Keratinocyte (primary cell): ENCODE measurements around the gene DLK2. TPM values are rescaled to one million over a fixed set of nuclear protein-coding genes. Genes with fewer than 3 reads are reported as not detected.

ENCODE experiments used
- DNase-seq: peaks from one replicate; pipeline ENCODE4 v3.0.0-alpha.2; 2011; ENCODE audit warnings: low read depth, missing footprints, low spot score
- FAIRE-seq: peaks from 2 replicates; lab custom pipeline; 2011; peaks lifted over from hg19 to GRCh38; lab: Jason Lieb, UNC
- H2AFZ ChIP-seq: 2 replicates; pipeline ENCODE4 v1.6.0; 2012; ENCODE audit warnings: low read length, control low read depth, inconsistent platforms; ENCODE audit not compliant: control insufficient read depth
- H3K27ac ChIP-seq: 2 replicates; pipeline ENCODE4 v1.5.1; 2011; ENCODE audit warnings: low read length; ENCODE audit not compliant: control insufficient read depth, insufficient read depth
- H3K27me3 ChIP-seq: 3 replicates; pipeline ENCODE4 v1.6.0; 2011; ENCODE audit warnings: low read length; ENCODE audit not compliant: control insufficient read depth, insufficient read depth; ENCODE audit errors: extremely low read depth
- H3K36me3 ChIP-seq, 2 experiments: 2 replicates in 1 of 2; 3 replicates in 1 of 2; pipeline ENCODE4 v1.5.1; 2011; ENCODE audit warnings: low read length in 2 of 2, mild to moderate bottlenecking in 1 of 2; ENCODE audit not compliant: control insufficient read depth in 2 of 2, insufficient read depth in 2 of 2; ENCODE audit errors: extremely low read depth in 1 of 2
- H3K4me1 ChIP-seq: 3 replicates; pipeline ENCODE4 v1.5.1; 2011; ENCODE audit warnings: low read length; ENCODE audit not compliant: control insufficient read depth, insufficient read depth; ENCODE audit errors: extremely low read depth
- H3K4me2 ChIP-seq: 3 replicates; pipeline ENCODE4 v1.6.0; 2011; ENCODE audit warnings: low read depth, low read length; ENCODE audit not compliant: control insufficient read depth, insufficient read depth; ENCODE audit errors: extremely low read depth
- H3K4me3 ChIP-seq, 3 experiments: fragments of 200-600 bp in 1 of 3; sonication (generic) in 1 of 3; 2 replicates in 2 of 3; 3 replicates in 1 of 3; pipeline ENCODE4 v1.5.1; 2011 to 2016; ENCODE audit warnings: low read length in 3 of 3, mild to moderate bottlenecking in 3 of 3, control low read depth in 2 of 3, inconsistent platforms in 1 of 3, low read depth in 1 of 3, mixed read lengths in 1 of 3, mixed run types in 1 of 3, moderate library complexity in 1 of 3; ENCODE audit not compliant: control insufficient read depth in 2 of 3, insufficient read depth in 2 of 3; ENCODE audit errors: extremely low read depth in 1 of 3
- H3K79me2 ChIP-seq: 2 replicates; pipeline ENCODE4 v1.6.0; 2012; ENCODE audit warnings: low read length; ENCODE audit not compliant: control insufficient read depth, insufficient read depth
- H3K9ac ChIP-seq: 3 replicates; pipeline ENCODE4 v1.6.0; 2011; ENCODE audit warnings: low read length; ENCODE audit not compliant: control insufficient read depth, insufficient read depth; ENCODE audit errors: extremely low read depth
- H3K9me1 ChIP-seq: 3 replicates; pipeline ENCODE4 v1.6.0; 2011; ENCODE audit warnings: low read length; ENCODE audit not compliant: control insufficient read depth, insufficient read depth; ENCODE audit errors: extremely low read depth
- H3K9me3 ChIP-seq: 2 replicates; pipeline ENCODE4 v1.5.1; 2012; ENCODE audit warnings: low read depth, low read length; ENCODE audit not compliant: control insufficient read depth
- H4K20me1 ChIP-seq: 3 replicates; pipeline ENCODE4 v1.6.0; 2011; ENCODE audit warnings: low read length; ENCODE audit not compliant: control insufficient read depth, insufficient read depth; ENCODE audit errors: extremely low read depth
- EZH2 ChIP-seq: IDR thresholded peaks from one replicate; pipeline ENCODE4 v1.6.1; 2012; ENCODE audit warnings: inconsistent platforms, mild to moderate bottlenecking, low read length, moderate library complexity
- dilution Hi-C: fragments of 300-500 bp; cut with MboI; formaldehyde crosslinking; loops from one replicate; pipeline ENCODE4 v1.7.0; 2020; ENCODE audit warnings: low sequenced_read_pairs; ENCODE audit not compliant: extremely low pct_ligation_motif_present
- polyA plus RNA-seq, 5 experiments: library from polyadenylated mRNA; depleted of rRNA in 3 of 5; stranded (reverse) in 3 of 5; stranded (forward) in 1 of 5; unstranded in 1 of 5; fragments of >200 nt; gene quantifications; 1 replicate in 1 of 5; 2 replicates in 3 of 5; 3 replicates in 1 of 5; pipeline versions ENCODE4 v1.2.1 to v1.2.3, GENCODE V29; 2011 to 2012; ENCODE audit warnings: missing spikeins in 2 of 5, low read depth in 1 of 5, low replicate concordance in 1 of 5
- TF ChIP-seq, protein P1 (sequence below), 3 experiments: IDR thresholded peaks in 1 of 3; conservative IDR thresholded peaks in 1 of 3; optimal IDR thresholded peaks in 1 of 3; 2 replicates in 2 of 3; 3 replicates in 1 of 3; pipeline versions ENCODE3 to v1.5.1; 2011; ENCODE audit warnings: low read length in 3 of 3, mild to moderate bottlenecking in 3 of 3, moderate library complexity in 2 of 3, control low read depth in 1 of 3, inconsistent platforms in 1 of 3; ENCODE audit not compliant: insufficient read depth in 2 of 3; ENCODE audit errors: extremely low read depth in 1 of 3

DLK2 gene
- polyA plus RNA-seq, 1 donor (not counting 4 experiments of a cell fraction or from before 2014, with no cell fraction given): 19.8 TPM

- peaks cover 33% of the 10 kb centered on the region for H3K4me1 ChIP-seq
- no peak for TF ChIP-seq EZH2
- TF ChIP-seq, protein P1, sequence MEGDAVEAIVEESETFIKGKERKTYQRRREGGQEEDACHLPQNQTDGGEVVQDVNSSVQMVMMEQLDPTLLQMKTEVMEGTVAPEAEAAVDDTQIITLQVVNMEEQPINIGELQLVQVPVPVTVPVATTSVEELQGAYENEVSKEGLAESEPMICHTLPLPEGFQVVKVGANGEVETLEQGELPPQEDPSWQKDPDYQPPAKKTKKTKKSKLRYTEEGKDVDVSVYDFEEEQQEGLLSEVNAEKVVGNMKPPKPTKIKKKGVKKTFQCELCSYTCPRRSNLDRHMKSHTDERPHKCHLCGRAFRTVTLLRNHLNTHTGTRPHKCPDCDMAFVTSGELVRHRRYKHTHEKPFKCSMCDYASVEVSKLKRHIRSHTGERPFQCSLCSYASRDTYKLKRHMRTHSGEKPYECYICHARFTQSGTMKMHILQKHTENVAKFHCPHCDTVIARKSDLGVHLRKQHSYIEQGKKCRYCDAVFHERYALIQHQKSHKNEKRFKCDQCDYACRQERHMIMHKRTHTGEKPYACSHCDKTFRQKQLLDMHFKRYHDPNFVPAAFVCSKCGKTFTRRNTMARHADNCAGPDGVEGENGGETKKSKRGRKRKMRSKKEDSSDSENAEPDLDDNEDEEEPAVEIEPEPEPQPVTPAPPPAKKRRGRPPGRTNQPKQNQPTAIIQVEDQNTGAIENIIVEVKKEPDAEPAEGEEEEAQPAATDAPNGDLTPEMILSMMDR (optimal IDR thresholded peaks at IDR 0.05 in 1 of 3, IDR thresholded peaks at IDR 0.05 in 1 of 3, conservative IDR thresholded peaks at IDR 0.05 in 1 of 3; ENCODE audit: extremely low read depth in 1 of 3, insufficient read depth in 2 of 3, low read length in 3 of 3): no peak
- H3K27me3 ChIP-seq: no peaks in the 10 kb centered on the region
- no peak overlapping the region for H3K4me3 ChIP-seq
- FAIRE-seq (peak; percentile 26), DNase-seq (no peak)
- H3K4me2 ChIP-seq: peak overlapping the region; percentile 9
- no peaks in the 10 kb centered on the region for H3K9me3 ChIP-seq
- H3K27ac ChIP-seq: no peak overlapping the region
- H2AFZ ChIP-seq: no peak overlapping the region
- H3K9me1 ChIP-seq: peaks cover 2% of the 10 kb centered on the region
- dilution Hi-C loops: no loop called here
- H3K9ac ChIP-seq: no peak overlapping the region
- peaks cover 35% of the 10 kb centered on the region for H3K79me2 ChIP-seq
- peaks cover 0 to 17% of the 10 kb centered on the region in 2 experiments for H3K36me3 ChIP-seq
- H4K20me1 ChIP-seq: no peaks in the 10 kb centered on the region
Measured at GRCh38 chr6:43488667-43489276, 33.4 kb upstream of the DLK2 start.

- FAIRE-seq: peak; percentile 89
- peaks cover 55% of the 10 kb centered on the region for H3K79me2 ChIP-seq
Measured at GRCh38 chr6:43481591-43482236, 26.4 kb upstream of the DLK2 start.

More at GRCh38 chr6:43481591-43482236, 26.4 kb upstream of the DLK2 start:
- no peaks in the 10 kb centered on the region for H4K20me1 ChIP-seq
- TF ChIP-seq, protein P1 (optimal IDR thresholded peaks at IDR 0.05 in 1 of 3, IDR thresholded peaks at IDR 0.05 in 1 of 3, conservative IDR thresholded peaks at IDR 0.05 in 1 of 3; ENCODE audit: extremely low read depth in 1 of 3, insufficient read depth in 2 of 3, low read length in 3 of 3): no peak
- TF ChIP-seq EZH2: no peak
- no peaks in the 10 kb centered on the region for H3K27me3 ChIP-seq
- H3K9me1 ChIP-seq: no peaks in the 10 kb centered on the region
- DNase-seq: peak; percentile 81
- dilution Hi-C loops: no loop called here
- peak overlapping the region; percentile 76 for H3K27ac ChIP-seq
- peak overlapping the region; percentile 74 for H3K4me2 ChIP-seq
- peak overlapping the region; percentile 29 for H2AFZ ChIP-seq
- H3K9me3 ChIP-seq: no peaks in the 10 kb centered on the region
- H3K4me3 ChIP-seq: peak overlapping the region in 2 of 3 experiments; percentile 25 to 28
- peaks cover 54% of the 10 kb centered on the region for H3K4me1 ChIP-seq
- peak overlapping the region; percentile 23 for H3K9ac ChIP-seq
- peaks cover 5 to 7% of the 10 kb centered on the region in 2 experiments for H3K36me3 ChIP-seq
